C4-2B (cell line): ENCODE data around the gene DNAJC21.
"Not testable (repeated sequence)": the region's sequence is repeated elsewhere in the genome, so short reads cannot be mapped to it uniquely, and the experiment has no call there.

Experiments used
- H3K27ac ChIP-seq: fragments of 450-650 bp; 2 replicates; pipeline ENCODE4 v1.5.1; 2017
- CTCF ChIP-seq: fragments of 450-650 bp; conservative IDR thresholded peaks from 2 replicates; pipeline ENCODE4 v1.5.1; 2017; ENCODE audit warnings: mild to moderate bottlenecking
- ZFX ChIP-seq: fragments of 450-650 bp; IDR thresholded peaks from 2 replicates; pipeline ENCODE4 v1.6.1; 2017

The DNAJC21 gene

GRCh38 chr5:34959323-34959722, 30.0 kb downstream of the DNAJC21 start:
- H3K27ac ChIP-seq = no peak overlapping the region
- TF ChIP-seq ZFX (no peak), CTCF (no peak)

DNA sequence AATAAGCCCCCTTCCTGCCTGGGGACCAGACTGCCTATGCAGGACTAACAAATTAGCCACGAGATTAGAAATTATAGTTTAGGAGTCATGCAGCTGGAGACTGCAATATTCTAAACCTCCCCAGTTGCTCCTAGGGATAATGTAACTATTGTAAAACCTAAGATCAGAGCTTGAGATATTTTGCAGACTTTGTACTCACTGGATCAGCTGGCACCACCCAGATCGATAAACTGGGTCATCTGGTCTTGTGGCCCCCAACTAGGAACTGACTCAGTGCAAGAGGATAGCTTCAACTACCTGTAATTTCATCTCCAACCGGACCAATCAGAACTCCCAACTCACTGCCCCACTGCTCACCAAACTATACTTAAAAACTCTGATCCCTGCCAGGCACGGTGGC, 38.2 kb downstream of the DNAJC21 start:
- H3K27ac ChIP-seq = no peak overlapping the region
- no peak for TF ChIP-seq ZFX
- no peak for TF ChIP-seq CTCF

DNA sequence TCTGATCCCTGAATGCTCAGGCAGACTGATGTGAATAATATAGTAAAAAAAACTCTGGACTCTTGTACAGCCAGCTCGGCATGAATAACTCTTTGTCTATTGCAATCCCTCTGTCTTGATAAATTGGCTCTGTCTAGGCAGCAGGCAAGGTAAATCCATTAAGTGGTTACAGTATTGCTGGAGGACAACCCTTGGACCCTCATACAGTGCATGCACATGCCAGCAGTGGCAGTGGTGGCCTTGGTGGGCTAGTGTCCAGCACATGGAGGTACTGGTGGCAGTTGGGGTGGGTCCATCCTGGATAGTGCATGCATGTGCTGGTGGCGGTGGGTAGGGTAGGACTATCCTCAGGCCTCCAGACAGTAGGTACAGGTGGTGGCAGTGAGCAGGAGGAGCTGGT, 38.9 kb downstream of the DNAJC21 start:
- TF ChIP-seq CTCF (no peak), ZFX (no peak)
- no peak overlapping the region for H3K27ac ChIP-seq

GRCh38 chr5:34970552-34970951, 41.2 kb downstream of the DNAJC21 start:
- H3K27ac ChIP-seq = no peak overlapping the region
- TF ChIP-seq CTCF (no peak), ZFX (no peak)

DNA sequence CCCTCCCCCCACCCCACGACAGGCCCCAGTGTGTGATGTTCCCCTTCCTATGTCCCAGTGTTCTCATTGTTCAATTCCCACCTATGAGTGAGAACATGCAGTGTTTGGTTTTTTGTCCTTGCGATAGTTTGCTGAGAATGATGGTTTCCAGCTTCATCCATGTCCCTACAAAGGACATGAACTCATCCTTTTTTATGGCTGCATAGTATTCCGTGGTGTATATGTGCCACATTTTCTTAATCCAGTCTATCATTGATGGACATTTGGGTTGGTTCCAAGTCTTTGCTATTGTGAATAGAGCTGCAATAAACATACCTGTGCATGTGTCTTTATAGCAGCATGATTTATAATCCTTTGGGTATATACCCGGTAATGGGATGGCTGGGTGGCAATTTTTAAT, 42.3 kb downstream of the DNAJC21 start:
- H3K27ac ChIP-seq = not testable (repeated sequence)

- no peak overlapping the region for H3K27ac ChIP-seq
- TF ChIP-seq ZFX = no peak
- no peak for TF ChIP-seq CTCF
Observed at GRCh38 chr5:34976347-34976746, 47.0 kb downstream of the DNAJC21 start.

DNA sequence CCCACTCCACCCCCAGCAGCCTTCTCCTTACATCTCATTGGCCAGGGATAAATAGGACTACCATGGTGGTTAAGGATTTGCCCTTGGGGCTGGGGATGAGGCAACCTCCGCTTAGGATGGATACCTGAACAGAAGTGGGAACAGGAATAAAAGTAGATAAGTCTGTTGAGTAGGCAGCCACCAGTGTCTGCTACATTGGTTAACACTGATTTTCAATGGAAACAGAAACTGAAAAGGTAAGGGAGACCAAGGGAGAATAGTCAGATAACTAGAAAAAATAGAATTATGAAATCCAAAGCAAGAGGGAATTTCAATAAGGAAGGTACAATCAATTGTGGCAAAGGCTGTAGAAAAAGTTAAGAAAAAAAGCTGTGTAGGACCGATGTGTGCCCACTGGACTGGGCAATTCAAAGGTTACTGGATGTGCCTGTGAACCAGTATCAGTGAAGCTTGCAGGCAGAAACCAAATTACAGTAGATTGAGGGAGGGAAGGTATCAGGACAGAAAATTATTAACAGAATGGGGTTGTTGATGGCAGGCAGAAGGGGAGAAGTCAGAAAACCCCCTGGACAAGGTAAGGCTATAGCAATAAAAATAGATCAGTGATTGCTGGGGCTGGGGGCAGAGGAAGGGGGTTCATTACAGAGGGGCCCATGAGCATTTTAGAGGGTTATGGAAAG, 48.7 kb downstream of the DNAJC21 start:
- TF ChIP-seq ZFX (no peak), CTCF (no peak)
- H3K27ac ChIP-seq = no peak overlapping the region

DNA sequence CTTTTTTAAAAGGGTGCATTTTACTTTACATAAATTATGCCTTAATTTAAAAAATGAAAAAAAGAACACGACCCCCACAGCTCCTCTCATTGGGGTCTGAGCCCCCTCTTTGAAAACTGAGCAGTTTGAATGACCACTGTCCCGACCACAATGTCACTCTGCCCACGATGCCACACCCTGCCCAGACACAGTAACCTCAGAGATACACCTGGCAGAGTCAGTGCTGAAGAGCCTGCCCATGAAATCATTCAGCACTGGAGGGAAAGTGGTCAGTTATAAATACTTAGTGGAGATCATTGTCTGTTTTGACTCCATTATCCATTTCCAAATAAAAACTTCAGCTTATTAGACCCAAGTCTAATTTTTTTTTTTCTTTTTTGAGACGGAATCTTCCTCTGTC, 49.3 kb downstream of the DNAJC21 start:
- no peak overlapping the region for H3K27ac ChIP-seq
- TF ChIP-seq CTCF = no peak
